Measurements from ENCODE around the gene CCDC33.
"Not testable (repeated sequence)": the region's sequence is repeated elsewhere in the genome, so short reads cannot be mapped to it uniquely, and the experiment has no call there.

The CCDC33 gene

GRCh38 chr15:74334127-74334526 lies 98.0 kb downstream of the CCDC33 start:
- no peak for DNase-seq (ENCODE audit: low spot score)

GRCh38 chr15:74335396-74335795 lies 99.3 kb downstream of the CCDC33 start:
- DNase-seq (ENCODE audit: low spot score): no peak

GRCh38 chr15:74336061-74337005 lies 100.2 kb downstream of the CCDC33 start:
- no peak for DNase-seq (ENCODE audit: low spot score)

- no peak for DNase-seq (ENCODE audit: low spot score)
Observed at GRCh38 chr15:74337146-74337545, 101.0 kb downstream of the CCDC33 start.

- DNase-seq (ENCODE audit: low spot score): no peak
Observed at GRCh38 chr15:74337607-74338211, 101.6 kb downstream of the CCDC33 start.

GRCh38 chr15:74338676-74339075 lies 102.5 kb downstream of the CCDC33 start:
- DNase-seq (ENCODE audit: low spot score): no peak

- no peak for DNase-seq (ENCODE audit: low spot score)
Observed at GRCh38 chr15:74339371-74339770, 103.2 kb downstream of the CCDC33 start.

GRCh38 chr15:74340150-74340549 lies 104.0 kb downstream of the CCDC33 start:
- no peak for DNase-seq (ENCODE audit: low spot score)

- DNase-seq (ENCODE audit: low spot score): no peak
Observed at GRCh38 chr15:74343127-74343796, 107.1 kb downstream of the CCDC33 start.

GRCh38 chr15:74343797-74344127 lies 107.6 kb downstream of the CCDC33 start:
- DNase-seq (ENCODE audit: low spot score): no peak

GRCh38 chr15:74345051-74345450 lies 108.9 kb downstream of the CCDC33 start:
- DNase-seq (ENCODE audit: low spot score): no peak

GRCh38 chr15:74347757-74348250 lies 111.7 kb downstream of the CCDC33 start:
- no peak for DNase-seq (ENCODE audit: low spot score)

GRCh38 chr15:74349241-74349778 lies 113.2 kb downstream of the CCDC33 start:
- no peak for DNase-seq (ENCODE audit: low spot score)

GRCh38 chr15:74350295-74351275 lies 114.5 kb downstream of the CCDC33 start:
- DNase-seq (ENCODE audit: low spot score): no peak

GRCh38 chr15:74351670-74352069 lies 115.5 kb downstream of the CCDC33 start:
- no peak for DNase-seq (ENCODE audit: low spot score)

- no peak for DNase-seq (ENCODE audit: low spot score)
Observed at GRCh38 chr15:74352393-74352910, 116.3 kb downstream of the CCDC33 start.

GRCh38 chr15:74353992-74354391 lies 117.9 kb downstream of the CCDC33 start:
- not testable (repeated sequence) for DNase-seq (ENCODE audit: low spot score)

- not testable (repeated sequence) for DNase-seq (ENCODE audit: low spot score)
Observed at GRCh38 chr15:74356050-74356449, 119.9 kb downstream of the CCDC33 start.

- DNase-seq (ENCODE audit: low spot score): not testable (repeated sequence)
Observed at GRCh38 chr15:74357514-74357913, 121.4 kb downstream of the CCDC33 start.

- not testable (repeated sequence) for DNase-seq (ENCODE audit: low spot score)
Observed at GRCh38 chr15:74359376-74359775, 123.2 kb downstream of the CCDC33 start.

- DNase-seq (ENCODE audit: low spot score): not testable (repeated sequence)
Observed at GRCh38 chr15:74360855-74361254, 124.7 kb downstream of the CCDC33 start.

All from NAMALWA (cell line).